Nephron (organoid): ENCODE data around the gene GRK3.

ENCODE experiments used
- H3K27ac Mint-ChIP-seq, 3 experiments: 2 replicates each; pipeline ENCODE4 v1.8.0; 2020; ENCODE audit warnings: mixed read lengths in 3 of 3, mild to moderate bottlenecking in 2 of 3, moderate library complexity in 1 of 3
- H3K27me3 Mint-ChIP-seq: 2 replicates; pipeline ENCODE4 v1.8.0; 2021; ENCODE audit warnings: low read depth, mild to moderate bottlenecking, moderate library complexity, mixed read lengths
- H3K36me3 Mint-ChIP-seq: 2 replicates; pipeline ENCODE4 v1.8.0; 2020; ENCODE audit warnings: low read depth, mixed read lengths
- H3K4me1 Mint-ChIP-seq: 2 replicates; pipeline ENCODE4 v1.8.0; 2020; ENCODE audit warnings: mixed read lengths
- H3K4me3 Mint-ChIP-seq, 3 experiments: 2 replicates each; pipeline ENCODE4 v1.8.0; 2020; ENCODE audit warnings: mild to moderate bottlenecking in 3 of 3, mixed read lengths in 3 of 3, moderate library complexity in 2 of 3
- H3K9me3 Mint-ChIP-seq: 2 replicates; pipeline ENCODE4 v1.8.0; 2020; ENCODE audit warnings: mixed read lengths
- TF ChIP-seq, protein P1 (sequence below), 3 experiments: fragments of 200-600 bp; sonication (generic); IDR thresholded peaks; one replicate each; pipeline ENCODE4 v1.5.0; 2021; ENCODE audit warnings: antibody characterized with exemption in 3 of 3; ENCODE audit not compliant: unreplicated experiment in 3 of 3

GRK3 gene

DNA sequence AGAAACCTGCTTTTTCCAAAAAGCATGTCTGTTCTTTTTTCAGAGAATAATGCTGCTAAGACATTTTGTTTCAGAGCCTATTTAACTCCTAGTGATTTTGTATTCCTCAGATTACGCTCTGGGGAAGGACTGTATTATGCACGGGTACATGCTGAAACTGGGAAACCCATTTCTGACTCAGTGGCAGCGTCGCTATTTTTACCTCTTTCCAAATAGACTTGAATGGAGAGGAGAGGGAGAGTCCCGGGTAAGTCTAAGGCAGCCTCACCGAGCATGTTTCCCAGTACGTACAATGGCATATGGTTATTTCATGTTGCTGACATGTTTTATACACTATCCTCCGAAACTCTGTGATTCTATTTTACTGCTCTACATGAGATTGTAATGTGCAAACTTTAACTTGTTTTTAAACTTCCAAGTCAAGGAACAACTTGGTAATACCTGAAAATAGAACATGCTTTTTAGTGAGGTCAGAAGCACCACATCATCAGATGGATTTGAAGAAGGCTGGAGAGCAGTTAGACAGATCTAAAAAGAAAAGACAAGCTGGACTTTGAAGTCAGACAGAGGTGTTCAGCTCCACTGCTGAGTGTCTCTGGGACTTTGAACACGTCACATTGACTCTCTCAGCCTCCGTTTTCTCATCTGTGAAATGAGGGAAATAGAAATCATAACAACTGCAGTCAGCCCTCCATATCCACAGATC is 153.8 kb downstream of the GRK3 start:
- TF ChIP-seq, protein P1, sequence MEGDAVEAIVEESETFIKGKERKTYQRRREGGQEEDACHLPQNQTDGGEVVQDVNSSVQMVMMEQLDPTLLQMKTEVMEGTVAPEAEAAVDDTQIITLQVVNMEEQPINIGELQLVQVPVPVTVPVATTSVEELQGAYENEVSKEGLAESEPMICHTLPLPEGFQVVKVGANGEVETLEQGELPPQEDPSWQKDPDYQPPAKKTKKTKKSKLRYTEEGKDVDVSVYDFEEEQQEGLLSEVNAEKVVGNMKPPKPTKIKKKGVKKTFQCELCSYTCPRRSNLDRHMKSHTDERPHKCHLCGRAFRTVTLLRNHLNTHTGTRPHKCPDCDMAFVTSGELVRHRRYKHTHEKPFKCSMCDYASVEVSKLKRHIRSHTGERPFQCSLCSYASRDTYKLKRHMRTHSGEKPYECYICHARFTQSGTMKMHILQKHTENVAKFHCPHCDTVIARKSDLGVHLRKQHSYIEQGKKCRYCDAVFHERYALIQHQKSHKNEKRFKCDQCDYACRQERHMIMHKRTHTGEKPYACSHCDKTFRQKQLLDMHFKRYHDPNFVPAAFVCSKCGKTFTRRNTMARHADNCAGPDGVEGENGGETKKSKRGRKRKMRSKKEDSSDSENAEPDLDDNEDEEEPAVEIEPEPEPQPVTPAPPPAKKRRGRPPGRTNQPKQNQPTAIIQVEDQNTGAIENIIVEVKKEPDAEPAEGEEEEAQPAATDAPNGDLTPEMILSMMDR (IDR thresholded peaks at IDR 0.05; ENCODE audit: unreplicated experiment in 3 of 3), result no peak
- no peak overlapping the region for H3K4me3 Mint-ChIP-seq
- H3K9me3 Mint-ChIP-seq, result no peaks in the 10 kb centered on the region
- peaks cover 7% of the 10 kb centered on the region for H3K27me3 Mint-ChIP-seq
- peaks cover 12% of the 10 kb centered on the region for H3K36me3 Mint-ChIP-seq
- peak overlapping the region in 1 of 3 experiments; percentile 41 for H3K27ac Mint-ChIP-seq
- peaks cover 27% of the 10 kb centered on the region for H3K4me1 Mint-ChIP-seq

- Mint-ChIP-seq H3K36me3 (peaks cover 9% of the 10 kb centered on the region), H3K4me1 (peaks cover 10% of the 10 kb centered on the region), H3K4me3 (no peak overlapping the region), H3K27ac (no peak overlapping the region), H3K9me3 (no peaks in the 10 kb centered on the region), H3K27me3 (peaks cover 3% of the 10 kb centered on the region)
- TF ChIP-seq, protein P1 (IDR thresholded peaks at IDR 0.05; ENCODE audit: unreplicated experiment in 3 of 3), result no peak
Measured at GRCh38 chr22:25722223-25722622, 157.7 kb downstream of the GRK3 start.

GRCh38 chr22:25722626-25723025 is 158.2 kb downstream of the GRK3 start:
- TF ChIP-seq, protein P1 (IDR thresholded peaks at IDR 0.05; ENCODE audit: unreplicated experiment in 3 of 3), result no peak
- H3K9me3 Mint-ChIP-seq, result no peaks in the 10 kb centered on the region
- H3K27ac Mint-ChIP-seq, result no peak overlapping the region
- peaks cover 10% of the 10 kb centered on the region for H3K4me1 Mint-ChIP-seq
- no peak overlapping the region for H3K4me3 Mint-ChIP-seq
- peaks cover 3% of the 10 kb centered on the region for H3K27me3 Mint-ChIP-seq
- peaks cover 9% of the 10 kb centered on the region for H3K36me3 Mint-ChIP-seq

- H3K36me3 Mint-ChIP-seq, result peaks cover 5% of the 10 kb centered on the region
- peaks cover 3% of the 10 kb centered on the region for H3K27me3 Mint-ChIP-seq
- H3K4me1 Mint-ChIP-seq, result no peaks in the 10 kb centered on the region
- H3K4me3 Mint-ChIP-seq, result no peak overlapping the region
- TF ChIP-seq, protein P1 (IDR thresholded peaks at IDR 0.05; ENCODE audit: unreplicated experiment in 3 of 3), result no peak
- no peaks in the 10 kb centered on the region for H3K9me3 Mint-ChIP-seq
- H3K27ac Mint-ChIP-seq, result peak overlapping the region in 1 of 3 experiments; percentile 29
Measured at GRCh38 chr22:25726241-25726640, 161.8 kb downstream of the GRK3 start.

DNA sequence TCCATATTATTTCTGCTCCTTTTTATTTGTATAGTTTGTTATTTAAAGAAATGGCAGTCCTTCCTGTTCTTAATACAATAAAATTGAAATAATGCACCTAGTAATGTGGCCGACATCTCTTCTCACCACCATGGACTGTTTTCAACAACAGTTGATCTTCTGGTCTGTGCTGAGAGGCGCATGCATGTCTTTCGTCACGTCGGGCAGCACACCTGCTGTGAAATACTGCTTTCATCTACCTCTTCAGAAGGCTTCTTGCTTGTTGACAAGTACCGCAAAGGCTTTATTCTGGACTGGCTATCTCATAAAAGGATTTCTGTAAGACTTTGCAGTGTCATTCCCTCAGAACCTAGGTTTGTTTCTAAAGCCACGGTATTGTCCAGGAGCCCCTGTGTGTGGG is 163.6 kb downstream of the GRK3 start:
- Mint-ChIP-seq H3K4me3 (no peak overlapping the region), H3K4me1 (no peaks in the 10 kb centered on the region), H3K27me3 (no peaks in the 10 kb centered on the region), H3K9me3 (no peaks in the 10 kb centered on the region), H3K27ac (no peak overlapping the region), H3K36me3 (peaks cover 5% of the 10 kb centered on the region)
- TF ChIP-seq, protein P1 (IDR thresholded peaks at IDR 0.05; ENCODE audit: unreplicated experiment in 3 of 3), result no peak
